HL-60/S4 treated with retinoic acid at 250 ng/mL for 4 days and 3 days (cell line): Measurements from ENCODE around the gene NRL.

Experiments used
- in situ Hi-C: fragments of 300-500 bp; cut with MboI; formaldehyde crosslinking; loops from 2 replicates; pipeline ENCODE4 v1.7.0; 2022; ENCODE audit warnings: low sequenced_read_pairs

The NRL gene

DNA sequence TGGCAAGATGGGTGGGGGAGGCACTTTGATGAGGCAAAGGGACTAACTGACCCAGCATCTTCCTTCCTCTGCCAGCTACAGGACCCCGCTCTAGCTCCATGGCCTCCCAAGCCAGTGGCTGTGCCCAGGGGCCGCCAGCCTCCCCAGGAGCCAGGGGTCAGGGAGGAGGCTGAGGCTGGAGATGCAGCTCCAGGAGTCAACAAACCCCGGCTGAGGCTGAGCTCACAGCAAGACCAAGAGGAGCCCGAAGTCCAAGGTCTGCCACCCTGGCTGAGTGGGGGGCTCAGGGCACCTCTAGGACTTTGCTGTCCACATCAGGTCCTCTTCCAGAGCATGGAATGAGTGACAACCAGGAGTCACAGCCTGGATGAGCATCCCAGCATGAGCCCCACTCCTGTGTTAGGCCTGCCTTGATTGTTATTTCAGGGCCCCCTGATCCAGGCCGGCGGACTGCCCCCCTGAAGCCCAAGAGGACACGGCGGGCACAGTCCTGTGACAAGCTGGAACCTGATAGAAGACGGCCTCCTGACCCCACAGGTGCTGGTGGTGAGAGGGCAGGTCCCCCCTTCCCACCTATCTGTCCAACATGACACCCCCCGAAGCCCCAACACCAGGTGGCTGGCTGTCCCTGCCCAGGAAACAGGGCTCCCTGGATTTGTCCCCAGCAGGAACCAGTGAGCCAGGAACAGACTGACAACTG lies 45.9 kb downstream of the NRL start:
- in situ Hi-C loops: no loop called here

DNA sequence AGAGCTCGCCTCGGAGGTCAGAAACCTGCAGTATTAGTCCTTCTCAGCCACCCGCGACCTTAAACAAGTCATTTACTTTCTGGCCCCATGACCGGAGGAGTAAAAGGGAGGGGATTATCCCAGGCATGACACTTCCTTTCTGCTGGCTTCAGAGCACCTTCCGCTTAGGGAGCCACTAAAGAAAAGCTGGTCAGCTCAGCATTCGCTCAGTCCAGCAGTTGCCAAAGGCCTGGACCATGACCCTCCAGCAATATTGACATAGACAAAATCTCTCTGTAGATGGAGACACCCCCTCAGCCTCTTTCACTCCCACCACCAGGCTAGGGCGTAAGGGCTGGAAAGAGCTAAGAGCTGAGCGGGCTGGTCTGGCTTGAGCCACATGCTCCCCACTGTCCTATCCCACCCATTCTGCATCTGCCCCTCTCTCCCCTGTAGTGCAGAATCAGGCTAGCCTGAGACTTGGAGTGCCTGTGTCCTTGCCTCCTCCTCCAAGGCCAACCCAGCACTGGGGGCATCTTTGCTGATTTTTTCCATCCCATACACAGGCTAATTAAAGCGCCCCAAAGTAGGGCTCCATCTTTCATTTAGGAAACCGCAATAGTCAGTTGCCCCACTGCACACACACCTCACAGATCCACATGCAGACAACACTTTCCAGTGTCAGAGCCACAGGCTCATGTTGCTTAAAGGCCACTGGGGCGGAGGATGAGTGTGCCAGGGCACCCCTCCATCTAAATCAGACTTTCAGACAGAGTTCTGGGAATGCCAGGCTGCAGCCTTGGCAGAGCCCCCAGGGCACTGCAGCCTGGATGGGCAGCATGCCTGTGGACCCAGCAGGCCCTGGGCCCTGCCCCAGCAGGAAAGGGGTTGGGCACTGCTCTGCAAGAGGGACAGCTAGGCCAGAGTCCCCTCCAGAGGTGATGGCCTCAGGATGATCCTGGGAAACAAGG lies 47.3 kb downstream of the NRL start:
- in situ Hi-C loops: no loop called here

DNA sequence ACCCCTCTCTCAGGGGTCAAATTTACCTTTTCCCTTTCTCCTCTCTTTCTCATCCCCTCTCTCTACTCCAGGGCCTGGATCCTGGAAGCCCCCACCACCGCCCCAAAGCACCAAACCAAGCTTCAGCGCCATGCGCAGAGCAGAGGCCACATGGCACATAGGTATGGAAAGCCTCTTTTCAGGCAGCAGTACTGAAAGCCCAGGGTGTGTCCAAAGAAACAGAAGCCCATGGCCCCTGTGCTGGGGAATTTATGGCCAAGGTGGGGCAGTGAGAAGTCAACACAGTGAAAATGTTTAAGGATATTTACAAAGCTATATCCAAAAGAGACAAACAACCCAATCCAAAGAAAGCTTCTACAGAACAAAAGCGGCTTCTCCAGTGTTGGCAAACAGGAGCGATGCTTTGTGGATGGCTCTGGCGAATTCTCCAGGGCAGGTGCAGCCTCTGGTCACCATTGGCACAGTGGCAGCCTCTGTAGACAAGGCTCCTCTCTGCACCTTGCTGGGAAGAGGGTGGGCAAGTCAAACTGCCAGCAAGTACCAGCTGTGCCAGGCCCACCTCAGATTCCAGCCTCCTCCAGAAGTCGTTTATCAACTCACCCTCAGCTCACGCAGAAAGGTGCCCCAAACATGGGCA lies 48.1 kb downstream of the NRL start:
- in situ Hi-C loops: no loop called here

DNA sequence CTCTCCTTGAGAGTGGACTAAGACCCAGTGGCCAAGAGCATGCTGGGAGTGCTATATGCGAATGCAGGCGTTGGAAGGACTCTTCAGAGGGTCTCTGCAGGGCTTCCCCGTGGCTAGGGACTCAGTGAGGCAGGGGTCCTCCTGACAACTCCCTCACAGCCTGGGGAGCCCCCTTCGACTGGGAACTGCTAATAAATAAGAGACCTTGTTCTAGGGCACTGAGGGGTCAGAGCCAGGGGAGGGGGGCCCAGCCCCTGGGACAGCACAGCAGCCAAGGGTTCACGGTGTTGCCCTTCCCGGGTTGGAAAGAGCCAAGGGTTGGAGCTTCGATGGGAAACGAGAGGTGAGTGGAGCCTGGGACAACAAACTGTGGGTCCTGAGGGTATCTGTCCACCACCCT lies 49.3 kb downstream of the NRL start:
- in situ Hi-C loops: no loop called here

DNA sequence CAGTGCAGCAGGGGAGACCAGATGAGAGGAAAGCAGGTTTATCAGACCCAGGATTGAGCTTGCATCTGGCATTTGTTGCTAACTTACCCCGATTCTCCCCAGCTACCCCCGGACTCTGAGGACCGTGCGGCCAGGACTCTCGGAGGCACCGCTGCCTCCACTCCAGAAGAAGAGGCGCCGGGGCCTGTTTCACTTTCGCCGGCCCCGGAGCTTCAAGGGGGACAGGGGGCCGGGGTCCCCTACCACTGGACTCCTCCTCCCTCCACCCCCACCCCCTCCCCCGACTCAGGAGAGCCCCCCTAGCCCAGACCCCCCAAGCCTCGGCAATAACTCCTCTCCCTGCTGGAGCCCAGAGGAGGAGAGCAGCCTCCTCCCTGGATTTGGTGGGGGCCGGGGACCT lies 49.9 kb downstream of the NRL start:
- in situ Hi-C loops: no loop called here

DNA sequence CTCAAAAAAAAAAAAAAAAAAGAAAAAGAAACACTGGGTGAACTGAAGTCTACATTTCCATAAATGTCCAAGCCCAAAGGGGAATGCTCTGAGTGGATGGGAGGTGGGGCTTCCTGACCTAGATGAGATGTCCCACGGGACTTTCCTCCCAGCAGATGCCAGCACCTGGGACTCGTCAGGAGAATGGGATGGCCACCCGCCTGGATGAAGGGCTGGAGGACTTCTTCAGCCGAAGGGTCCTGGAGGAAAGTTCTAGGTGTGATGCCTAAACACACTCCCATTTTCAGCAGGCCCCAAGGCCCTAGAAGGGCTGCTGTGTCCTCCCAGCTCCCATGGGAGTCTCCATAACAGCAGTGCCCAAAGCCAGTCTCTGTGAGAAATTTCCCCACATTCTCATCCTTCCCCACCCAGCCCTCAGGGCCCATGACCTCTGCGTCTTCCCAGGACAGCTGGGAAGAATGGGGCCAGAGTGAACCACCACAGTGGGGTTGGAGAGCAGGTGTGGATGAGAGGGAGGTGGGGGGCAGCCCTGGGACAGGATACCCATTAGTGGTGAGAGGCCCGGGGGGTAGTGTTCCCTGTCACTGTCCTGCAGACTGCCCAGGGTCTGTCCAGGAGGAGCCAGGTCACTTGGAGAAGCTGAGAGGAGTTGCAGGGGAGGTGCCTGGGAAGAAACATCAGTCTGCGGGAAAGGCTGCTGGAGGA lies 50.5 kb downstream of the NRL start:
- in situ Hi-C loops: no loop called here

DNA sequence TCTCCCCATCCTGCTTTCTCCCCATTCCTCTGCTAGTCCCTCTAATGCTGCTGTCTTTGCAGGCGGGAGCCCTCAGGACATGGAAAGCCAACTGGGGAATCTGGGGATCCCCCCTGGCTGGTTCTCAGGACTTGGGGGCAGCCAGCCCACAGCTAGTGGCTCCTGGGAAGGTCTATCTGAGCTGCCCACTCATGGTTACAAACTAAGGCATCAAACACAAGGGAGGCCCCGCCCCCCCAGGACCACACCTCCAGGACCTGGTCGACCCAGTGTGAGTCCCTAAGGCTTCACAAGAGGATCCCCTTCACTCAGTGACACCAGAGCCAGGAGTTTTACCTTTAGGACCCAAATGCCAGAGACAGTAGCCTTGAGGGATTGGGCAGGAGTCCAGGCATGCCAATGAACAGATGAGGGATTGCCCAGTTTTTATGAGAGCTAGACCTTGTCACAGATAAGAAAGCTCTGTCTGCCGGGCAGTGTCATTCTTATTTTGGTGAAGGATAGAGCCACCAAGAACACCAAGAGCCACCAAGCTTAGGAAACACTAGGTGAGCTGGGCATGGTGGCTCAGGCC lies 51.4 kb downstream of the NRL start:
- in situ Hi-C loops: no loop called here

DNA sequence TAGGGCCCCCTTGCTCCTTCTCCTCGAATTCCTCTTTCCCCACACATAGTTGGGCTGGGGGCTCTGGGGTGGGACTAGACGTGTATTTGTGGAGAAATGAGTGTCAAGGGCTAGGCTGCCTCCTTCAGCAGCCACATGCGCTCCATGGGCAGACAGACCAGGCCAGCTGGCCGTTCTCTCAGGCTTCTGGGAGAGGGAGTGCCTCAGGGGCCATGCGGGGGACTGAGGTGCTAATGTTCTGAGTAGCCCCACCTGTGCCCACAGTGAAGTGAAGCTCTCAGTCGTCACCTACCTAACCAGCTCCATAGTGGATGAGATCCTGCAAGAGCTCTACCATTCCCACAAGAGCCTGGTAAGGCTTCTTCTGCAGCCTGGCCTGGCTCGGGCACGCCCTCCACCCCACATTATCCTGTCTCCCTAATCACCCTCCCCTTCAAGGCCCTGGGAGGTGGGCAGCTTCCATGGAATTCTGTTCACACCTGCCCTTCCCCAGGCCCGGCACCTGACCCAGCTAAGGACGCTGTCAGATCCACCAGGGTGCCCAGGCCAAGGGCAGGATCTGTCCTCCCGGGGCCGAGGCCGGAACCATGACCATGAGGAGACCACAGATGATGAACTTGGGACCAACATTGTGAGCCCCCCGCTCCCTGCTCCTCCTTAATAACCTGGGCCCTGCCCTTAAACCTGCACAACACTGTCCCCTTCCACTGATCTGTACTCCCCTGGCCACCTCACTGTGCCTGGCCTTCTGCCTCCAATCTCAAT lies 52.4 kb downstream of the NRL start:
- in situ Hi-C loops: no loop called here

DNA sequence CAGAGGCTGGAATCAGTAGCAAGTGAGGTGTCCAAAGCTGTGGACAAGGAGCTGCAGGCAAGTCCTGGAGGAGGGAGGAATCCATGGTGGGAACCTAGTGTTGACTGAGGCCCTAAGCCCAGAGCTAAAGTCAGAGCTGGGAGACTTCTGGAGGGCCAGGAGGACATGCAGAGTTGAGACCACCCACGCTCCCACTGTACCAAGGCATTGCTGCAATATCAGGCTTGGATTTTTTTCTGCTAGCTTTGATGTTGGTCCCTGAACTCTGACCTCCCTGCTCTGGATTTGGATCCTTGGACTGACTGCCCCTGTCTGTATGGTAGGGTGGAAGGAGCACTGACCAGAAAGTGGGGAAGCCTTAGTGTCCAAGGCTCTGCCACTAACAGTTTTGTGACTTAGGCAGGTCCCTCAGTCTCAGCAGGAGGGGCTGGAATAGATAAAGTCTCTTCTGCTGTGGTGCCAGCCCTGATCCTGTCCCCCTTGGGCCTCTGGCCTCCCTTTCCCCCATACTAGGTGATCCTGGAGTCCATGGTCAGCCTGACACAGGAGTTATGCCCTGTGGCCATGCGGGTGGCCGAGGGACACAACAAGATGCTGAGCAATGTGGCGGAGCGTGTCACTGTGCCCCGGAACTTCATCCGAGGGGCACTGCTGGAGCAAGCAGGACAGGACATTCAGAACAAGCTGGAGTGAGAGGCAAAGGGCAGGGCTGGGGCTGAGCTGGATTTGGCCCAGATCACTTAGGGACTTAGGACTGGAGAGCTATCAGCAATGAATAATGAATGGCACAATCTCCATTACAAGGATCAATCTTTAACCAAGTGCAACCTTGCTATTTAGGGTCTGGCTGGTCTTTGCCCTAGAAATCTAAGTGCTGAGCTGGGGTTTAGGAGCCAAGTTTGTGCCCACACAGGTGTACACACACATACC lies 53.5 kb downstream of the NRL start:
- in situ Hi-C loops: no loop called here

DNA sequence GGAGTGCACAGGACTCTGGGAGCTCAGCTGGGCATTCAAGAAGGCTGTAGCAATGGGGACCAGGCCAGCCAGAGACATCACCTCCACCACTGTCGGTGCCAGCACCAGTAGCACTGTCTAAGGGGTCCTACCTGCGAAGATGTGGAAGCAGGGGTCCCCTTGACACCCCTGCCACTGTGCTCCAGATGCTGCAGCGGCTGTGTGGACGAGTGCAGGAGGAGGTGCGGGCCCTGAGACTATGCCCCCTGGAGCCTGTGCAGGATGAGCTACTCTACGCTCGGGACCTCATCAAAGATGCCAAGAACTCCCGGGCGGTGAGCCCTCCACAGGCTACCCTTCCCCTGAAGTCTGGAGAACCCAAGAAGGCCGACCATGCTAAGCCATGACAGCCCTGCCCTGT lies 54.3 kb downstream of the NRL start:
- in situ Hi-C loops: no loop called here

DNA sequence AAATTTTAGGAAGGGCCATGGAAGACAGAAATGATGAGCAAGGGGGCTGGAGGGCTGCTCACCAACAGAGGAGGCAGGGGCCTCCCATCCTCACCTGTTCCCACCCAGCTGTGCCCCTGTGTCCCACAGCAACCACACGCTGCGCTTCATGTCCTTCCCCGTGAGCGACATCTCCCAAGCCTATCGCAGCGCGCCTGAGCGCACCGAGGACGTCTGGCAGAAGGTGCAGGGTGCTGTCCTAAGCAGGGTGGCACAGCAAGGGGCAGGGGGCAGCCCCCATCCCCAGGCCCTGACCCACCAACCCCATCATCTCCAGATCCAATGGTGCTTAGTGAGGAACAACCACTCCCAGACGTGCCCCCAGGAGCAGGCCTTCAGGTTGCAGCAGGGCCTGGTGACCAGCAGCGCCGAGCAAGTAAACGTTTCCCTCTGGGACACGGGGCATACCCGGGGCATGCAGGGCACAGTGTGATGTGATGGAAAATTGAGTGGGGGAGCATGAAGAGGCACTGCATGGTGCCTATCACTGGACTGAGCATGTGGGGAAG lies 54.8 kb downstream of the NRL start:
- in situ Hi-C loops: no loop called here

DNA sequence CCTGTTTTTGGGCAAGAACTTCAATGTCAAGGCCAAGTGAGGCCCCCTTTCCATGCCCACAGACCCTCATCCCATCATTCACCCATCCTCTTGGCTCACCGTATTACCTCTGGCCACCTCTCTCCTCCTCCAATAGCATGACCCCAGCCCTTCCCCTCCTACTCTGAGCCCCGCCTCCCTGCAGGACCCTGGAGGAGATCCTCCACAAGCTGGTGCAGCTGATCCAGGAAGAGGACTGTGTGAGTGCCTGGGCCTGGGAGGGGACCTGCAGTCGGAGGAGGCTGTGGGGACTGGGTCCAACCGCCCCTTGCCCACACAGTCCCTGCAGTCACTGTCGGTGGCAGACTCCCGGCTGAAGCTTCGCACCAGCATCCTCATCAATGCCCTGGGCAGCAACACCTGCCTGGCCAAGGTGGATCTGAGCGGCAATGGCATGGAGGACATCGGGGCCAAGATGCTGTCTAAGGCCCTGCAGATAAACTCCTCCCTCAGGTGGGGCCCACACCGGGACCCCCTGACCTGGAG lies 55.7 kb downstream of the NRL start:
- in situ Hi-C loops: no loop called here

DNA sequence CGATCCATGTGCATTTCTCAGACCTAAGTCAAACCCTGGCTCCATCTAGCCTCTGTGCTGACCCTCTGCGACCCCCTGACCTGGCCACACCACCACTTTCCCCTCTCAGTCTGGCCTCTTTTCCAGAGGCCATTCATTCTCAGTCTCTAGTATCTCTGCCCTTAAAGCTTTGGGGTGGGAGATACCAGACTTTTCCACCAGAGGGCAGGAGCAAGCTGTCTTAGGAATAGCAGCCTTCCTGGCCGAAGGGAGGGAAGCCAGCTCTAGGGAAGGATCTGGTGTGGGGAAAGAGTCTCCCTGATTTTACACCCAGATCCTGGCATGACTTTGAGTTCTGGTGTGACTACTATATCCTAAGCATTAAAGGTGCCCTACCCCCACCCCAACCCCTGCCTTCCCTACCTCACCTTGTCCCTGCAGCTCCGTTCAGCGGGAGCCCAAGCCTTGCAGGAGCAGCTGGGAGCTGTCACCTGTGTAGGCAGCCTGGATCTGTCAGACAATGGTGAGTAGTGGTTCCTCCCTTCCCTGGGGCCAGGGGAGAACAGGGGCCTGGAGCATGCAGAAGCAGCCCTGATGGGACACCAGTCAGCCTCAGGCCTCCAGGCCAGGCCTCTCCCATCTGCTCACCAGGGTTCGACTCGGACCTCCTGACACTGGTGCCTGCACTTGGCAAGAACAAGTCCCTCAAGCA lies 56.3 kb downstream of the NRL start:
- in situ Hi-C loops: no loop called here

DNA sequence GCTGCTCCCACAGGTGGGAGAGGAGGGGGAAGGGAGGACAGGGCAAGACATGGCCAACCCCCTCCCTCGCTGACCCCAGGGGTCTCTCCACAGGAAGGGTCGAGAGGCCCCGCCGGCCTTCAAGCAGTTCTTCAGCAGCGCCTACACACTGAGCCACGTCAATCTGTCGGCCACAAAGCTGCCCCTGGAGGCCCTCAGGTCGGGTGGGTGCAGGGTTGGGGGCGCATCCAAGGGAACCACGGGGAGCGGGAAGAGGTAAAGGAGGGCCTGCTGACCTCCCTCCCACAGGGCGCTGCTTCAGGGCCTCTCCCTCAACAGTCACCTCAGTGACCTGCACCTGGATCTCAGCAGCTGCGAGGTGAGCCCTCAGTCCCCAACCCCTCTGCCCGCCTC lies 56.9 kb downstream of the NRL start:
- in situ Hi-C loops: no loop called here

DNA sequence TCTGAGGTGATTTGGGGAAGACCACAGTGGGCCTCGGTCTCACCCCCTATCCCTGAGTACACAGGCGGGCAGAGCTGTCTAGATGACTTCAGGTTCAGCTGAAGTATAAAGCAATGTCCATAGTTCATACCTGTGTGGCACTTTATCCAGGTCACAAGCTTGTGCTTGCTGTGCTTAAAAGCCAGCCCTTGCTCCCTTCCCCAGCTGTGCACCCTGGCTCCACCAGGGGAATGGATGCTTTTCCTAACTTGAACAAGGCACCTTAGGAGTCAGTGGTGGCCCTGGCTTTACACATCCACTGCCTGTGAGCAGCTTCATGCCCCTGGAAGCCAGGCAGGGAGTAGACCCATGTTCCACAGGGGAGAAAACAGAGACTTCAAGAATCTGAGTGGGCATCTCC lies 57.5 kb downstream of the NRL start:
- in situ Hi-C loops: no loop called here

DNA sequence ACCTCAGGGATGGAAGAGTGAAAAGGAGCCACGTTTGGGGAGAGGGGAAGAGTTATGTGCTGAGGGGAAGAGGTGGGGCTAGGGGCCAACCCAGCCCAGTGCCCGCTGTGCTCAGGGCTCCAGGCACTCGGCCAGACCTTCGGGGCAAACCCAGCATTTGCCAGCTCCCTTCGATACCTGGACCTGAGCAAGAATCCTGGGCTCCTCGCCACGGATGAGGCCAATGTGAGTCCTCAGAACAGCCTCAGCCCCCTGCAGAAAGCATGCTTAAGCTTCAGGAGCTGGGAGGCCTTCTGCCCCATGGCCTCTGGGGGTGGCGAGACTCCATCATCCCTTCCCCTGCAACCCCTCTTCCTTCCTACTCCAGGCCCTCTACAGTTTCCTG lies 58.0 kb downstream of the NRL start:
- in situ Hi-C loops: no loop called here

DNA sequence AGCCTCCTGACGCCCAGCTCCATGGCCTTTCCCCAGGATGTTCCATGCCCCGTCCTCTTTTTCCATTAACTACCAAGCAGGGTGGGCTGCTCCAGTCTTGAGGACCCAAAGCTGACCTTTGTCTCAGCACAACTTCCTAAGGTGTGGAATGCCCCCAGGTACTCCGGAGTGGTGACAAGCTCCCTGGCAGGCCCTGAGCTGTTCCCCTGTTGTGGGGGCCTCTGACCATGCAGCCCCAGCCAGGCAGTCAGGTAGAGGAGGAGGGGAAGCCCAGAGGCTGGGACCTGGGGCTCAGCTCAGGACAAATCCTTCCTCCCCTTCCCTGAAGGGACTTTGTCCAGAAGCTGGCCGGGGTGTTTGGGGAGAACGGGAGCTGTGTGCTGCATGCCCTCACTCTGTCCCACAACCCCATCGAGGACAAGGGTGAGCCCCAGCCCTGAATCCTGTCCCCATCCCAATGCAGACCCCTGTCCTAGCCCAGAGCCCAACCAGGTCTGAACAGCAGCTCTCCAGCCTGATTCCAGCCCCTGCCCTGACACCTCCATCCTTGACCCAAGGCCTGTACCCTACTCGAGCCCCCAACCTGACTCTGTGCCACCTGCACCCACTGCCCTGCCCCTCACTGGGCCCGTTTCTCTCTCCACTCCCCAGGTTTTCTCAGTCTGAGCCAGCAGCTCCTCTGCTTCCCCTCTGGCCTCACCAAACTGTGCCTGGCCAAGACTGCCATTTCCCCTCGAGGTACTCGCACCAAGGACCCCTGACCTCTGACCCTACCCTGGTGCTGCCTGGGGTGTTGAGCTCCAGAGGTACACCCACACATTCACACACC lies 58.6 kb downstream of the NRL start:
- in situ Hi-C loops: no loop called here
